HG03039 (cell line): Measurements from ENCODE around the gene INSRR.

Source experiments
- ATAC-seq: cut with Tn5 transposase; IDR thresholded peaks from one replicate; pipeline ENCODE4 v1.9.1; 2021; ENCODE audit warnings: mild to moderate bottlenecking, moderate library complexity; ENCODE audit not compliant: unreplicated experiment

The INSRR gene

DNA sequence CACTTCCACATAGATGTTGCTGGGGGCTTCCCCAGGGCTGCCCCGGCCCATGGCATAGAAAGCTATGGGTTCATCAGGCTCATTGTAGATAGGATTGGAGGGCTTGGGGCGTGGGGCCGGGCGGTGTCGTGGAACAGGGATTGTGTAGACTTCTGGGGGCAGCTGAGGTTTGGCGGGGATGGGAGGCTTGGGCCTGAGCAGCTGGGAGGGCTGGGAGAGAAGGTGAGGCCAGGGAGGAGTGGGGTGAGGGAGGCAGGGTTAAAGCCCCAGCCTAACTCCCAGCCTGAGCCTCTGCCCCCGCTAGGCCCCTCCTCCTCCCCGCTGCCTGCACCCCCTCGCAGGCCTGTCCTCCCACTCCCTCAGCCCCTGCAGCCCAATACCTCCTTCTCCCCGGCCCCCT is 49.6 kb downstream of the INSRR start:
- no peak for ATAC-seq

DNA sequence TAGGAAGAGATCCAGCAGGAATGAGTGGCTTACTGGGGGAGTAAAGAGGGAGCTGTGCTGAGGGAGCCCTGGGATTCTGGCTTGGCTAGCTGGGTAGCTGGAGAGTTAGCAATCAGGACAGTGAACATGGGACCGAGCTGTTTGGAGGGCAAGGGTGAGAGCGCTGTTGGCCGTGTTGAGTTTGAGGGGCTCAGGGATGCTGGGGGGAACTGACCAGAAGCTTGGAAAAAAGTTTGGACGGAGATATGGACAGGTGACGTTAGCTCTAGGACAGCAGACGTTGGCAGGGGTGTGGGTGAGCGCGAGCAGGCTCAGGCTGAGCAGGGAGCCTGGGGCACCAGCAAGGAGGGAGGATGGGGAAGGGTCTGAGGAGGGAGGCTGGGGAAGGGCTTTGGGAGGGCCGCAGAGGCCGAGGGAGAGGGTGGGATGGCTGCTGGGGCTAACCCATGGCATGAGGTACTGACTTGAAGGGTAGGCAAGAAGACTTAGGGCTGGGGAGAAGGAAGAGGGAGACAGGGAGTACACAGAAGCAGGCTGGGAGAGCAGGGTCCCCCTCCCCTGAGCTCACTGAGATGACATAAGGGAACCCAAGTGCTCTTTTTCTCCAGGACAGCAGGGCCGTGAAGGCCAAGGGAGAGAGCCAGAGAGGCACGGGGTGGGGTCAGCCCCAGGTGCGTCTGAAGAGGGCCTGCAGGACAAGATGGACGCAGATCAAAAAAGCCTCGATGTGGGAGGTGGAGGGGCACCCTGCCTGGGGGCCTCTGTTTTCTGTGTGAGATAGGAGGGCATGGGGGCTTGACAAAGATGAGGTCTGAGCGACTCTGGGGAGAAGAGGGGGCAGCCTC is 50.5 kb downstream of the INSRR start:
- ATAC-seq, result no peak

DNA sequence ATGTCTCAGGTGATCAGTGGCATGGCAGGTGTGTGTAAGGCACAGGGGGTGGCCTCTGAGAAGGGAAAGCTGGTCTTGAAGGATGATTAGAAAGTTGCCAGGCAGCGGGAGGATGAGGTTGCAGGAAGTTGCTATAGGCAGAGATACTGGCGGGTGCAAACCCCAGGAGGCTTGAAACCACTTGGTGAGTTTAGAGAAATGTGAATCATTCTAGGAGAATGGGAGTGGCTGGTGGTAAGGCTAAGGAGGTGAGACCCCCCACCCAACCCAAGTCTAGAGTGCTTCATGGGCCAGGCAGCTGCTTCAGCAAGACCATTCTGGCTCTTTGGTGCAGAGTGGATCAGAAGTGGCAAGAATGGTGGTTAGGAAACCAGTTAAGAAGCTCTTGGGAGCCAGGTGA is 51.3 kb downstream of the INSRR start:
- no peak for ATAC-seq

DNA sequence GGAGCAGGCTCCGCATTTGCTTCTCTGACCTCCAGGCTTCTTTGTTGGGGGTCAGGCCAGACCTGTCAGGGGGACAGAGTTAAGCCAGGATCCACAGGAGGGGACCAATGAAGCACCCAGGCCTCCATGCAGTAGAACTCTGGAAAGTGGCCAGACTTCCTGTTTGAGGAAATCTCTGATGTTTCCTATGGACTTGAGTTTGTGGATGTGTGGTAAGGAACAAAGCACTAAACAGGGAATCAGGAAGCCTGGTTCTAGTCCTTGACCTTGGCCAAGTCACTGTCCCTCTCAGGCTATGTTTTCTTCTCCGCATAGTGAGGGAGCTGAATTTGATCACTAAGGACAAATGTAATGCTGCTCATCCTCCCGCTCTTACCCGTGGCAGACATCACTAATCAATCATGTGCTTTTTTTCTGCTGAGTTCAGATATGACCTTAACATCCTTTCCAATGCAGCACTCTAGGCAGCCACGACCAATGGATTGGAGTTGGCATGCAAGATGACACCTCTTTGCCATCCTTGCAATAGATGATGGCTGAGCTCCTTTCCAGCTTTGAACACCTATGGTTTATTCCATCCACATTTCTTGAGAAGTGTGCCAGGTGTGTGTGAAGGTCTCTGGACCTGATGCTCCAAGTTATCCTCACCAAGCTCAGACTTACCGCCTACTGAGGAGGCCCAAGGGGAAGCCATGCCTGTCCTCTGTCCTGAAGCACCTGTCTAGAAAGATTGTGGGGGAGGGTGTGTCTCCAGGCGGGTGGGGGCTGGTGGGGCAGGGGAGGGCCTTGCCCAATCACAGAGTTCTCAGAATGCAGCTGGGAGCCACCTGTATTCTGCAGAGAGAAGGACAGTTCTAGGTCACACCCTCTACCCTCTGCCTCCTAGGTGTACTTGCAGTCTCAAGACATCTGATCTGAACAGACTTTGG is 52.1 kb downstream of the INSRR start:
- ATAC-seq, result no peak

DNA sequence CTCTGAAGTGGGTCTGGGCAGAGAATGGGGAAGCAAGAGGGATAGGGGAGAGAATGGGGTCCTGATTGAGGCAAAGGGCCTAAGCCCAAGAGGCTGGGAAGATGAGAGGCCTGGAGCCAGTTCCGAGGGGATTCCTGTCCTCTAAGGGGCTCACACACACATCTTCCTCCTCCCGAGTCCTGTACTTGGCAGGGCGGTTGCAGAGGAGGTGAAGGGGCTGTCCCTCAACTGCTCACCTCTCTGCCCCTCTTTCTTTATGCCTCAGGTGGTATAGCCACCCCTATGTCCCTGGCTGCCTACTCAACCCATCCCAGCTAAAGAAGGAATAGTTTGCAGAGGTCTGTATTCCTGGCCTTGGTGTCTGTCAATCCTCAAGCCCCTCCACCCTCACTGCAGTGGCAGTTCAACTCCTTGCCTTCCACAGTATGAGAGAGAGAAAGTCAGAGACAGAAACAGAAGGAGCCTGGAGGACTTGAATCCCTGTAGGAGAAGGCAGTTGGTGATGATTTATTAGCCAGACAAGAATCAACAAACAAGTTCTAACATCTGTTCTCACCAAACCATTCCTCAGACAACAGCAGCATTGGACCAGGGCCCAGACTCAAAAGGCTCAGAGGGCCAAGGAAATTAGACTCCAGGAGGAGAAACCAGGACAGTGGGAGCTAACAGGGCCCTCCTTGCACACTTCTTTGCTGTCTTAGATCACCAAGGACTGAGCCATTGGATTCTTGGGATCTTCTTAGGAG is 53.0 kb downstream of the INSRR start:
- ATAC-seq, result no peak

DNA sequence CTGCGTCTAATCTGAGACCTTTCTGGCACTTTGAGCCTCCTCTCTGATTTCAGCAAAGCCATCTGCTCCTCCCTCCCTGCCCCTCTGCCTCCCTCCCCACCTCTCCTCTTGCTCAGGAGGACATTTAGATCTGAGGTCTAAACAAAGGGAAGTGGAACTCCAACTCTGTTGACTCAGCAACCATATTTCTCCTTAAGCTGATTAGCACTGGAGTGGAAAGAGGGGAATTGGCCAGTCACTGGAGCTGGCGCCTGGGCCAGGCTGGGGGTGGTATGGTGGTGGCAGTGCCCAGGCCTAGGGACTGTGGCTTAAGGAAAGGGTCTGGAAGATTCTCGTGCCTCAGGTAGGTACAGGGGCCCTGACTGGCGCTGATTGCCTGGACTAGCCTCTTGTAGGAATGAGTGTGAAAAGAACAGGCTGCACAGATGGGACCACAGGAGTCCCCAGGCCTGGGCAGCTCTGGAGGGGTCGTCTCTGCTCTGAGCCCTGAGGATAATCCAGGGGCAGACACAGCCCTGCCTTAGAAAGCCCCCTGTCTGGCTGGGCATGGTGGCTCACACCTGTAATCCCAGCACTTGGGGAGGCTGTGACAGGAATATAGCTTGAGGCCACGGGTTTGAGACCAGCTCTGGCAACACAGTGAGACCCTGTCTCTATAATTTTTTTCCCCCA is 54.2 kb downstream of the INSRR start:
- ATAC-seq, result no peak

DNA sequence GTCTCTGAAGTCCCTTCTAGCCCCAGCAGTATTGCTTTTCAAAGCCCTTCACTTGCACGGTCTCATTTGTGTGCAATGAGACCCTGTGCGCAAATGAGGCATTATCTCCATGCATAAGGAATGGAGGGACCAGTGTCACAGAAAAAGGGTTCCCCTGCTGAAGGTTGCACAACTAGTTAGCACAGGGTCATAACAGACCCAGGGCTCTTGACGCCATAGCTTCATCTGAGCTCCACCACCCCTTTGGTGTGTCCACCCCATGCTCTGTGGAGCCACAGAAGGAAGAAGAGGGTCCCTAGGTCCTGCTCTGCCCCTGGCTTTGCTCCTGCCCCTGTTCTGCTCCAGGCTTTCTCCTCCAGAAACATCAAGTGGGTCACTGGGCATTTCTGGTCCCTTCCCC is 54.9 kb downstream of the INSRR start:
- no peak for ATAC-seq

DNA sequence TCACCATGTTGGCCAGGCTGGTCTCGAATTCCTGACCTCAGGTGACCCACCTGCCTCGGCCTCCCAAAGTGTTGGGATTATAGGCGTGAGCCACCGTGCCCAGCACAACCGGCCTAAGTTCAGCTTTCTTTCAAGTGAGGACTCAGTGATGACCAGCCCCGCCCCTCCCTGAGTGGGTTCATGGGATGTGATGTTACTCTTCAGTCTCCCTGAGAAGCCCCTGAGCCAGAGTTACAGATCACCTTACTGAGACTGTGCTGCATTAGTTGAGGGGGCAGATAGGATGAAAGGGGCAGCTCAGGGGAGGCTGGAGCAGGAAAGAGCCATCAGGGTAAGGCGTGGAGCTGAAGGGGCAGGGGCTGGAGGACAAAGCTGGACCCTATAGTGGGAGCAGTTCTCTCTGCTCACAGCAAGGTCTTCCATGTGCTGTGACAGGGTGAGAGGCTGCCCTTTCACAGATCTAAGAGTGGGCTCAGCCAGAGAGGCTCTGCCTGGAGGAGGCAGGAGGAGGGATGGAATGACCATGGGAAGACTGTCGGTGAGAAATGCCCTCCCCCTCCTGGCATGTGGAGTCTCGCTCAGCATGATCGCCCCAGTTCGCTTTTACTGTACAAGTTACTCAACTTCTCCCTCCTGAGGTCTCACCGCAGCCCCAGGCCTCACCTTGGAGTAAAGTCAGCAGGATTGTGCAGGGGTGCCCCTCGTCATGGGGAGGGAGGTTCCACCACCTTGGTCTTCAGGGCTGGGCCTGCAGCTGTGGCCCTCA is 55.6 kb downstream of the INSRR start:
- no peak for ATAC-seq

DNA sequence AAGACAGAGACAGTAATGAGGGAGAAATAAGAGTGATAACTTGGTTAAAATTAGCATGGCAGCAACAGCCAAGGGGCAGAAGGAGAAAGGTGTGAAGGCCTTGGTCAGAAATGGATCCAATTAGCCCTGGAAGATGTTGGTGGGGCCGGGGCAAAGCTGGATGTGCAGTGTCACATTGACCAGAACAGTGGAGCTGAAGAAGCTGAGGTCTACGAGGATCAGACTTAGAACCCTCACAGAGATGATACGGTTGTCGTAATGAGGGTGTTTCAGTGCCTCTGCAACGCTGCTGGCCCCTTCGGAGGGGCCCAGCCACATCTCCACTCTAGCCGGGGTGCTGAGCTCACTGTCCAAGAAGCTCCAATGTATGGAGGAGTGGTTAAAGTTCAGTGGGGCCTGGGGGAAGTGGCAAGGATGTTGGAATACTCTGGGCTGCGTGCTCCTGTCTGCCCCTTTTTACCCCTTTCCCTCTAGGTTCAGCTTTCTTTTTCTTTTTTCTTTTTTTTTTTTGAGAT is 56.4 kb downstream of the INSRR start:
- no peak for ATAC-seq

DNA sequence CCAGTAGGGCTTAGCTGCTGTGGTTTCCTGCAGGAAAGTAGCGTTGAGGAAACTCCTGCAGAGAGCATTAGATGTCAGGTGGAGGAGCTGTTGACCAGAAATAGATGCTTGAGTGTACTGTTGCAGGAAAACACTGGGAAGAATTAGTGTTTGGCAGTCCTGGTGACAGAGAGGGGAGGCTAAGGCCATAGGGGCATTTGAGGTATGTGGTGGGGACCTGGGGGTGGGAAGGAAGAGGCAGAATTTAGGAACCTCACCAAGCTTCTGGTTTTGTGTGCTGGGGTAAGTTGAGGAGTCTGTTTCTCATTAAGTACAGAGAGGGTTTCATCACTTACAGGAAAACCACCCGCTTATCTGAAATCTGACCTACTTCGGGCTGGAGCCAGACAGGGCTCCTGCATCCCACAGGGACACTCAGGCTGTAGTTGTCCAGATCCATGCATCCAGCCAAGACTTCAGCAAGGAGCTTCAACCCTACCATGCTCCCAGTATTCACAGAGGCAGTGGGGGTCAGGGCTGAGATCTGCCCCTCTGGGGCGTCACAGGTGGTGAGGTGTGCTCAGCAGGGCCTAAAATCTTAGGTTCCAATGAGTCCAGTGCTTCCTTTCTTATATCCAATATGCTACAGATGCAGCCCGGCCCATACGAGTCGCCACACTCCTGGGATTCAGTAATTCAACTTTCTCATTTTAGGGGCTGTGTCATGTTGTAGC is 57.4 kb downstream of the INSRR start:
- no peak for ATAC-seq

DNA sequence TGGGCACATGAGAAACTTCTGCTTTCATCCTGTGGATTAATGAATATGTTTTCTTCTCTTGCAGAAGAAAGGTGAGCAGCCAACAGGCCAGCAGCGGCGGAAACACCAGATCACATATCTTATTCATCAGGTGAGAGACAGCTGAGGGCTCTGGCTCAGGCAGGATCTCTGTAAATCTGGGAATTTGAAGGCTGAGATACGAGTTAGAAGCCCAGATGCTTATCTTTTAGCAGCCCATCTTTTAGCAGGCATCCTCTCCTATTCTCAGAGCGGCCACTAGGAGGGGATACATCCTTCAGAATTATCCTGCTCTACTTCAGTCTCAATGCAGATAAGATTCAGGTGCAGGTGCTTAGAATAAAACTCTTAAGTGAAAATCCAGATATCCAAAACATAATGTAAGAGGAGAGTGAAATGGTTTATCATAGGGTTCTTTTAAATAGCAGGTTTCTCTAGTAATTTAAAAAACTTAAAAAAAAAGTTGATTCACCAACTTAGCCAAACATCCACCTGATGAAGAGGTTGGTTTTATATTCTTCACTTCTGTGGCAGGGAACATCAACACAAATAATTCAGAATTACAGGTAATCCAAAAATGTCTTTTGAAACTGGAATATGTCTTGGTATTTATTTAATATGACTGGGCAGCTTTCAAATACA is 61.6 kb downstream of the INSRR start:
- ATAC-seq, result no peak

DNA sequence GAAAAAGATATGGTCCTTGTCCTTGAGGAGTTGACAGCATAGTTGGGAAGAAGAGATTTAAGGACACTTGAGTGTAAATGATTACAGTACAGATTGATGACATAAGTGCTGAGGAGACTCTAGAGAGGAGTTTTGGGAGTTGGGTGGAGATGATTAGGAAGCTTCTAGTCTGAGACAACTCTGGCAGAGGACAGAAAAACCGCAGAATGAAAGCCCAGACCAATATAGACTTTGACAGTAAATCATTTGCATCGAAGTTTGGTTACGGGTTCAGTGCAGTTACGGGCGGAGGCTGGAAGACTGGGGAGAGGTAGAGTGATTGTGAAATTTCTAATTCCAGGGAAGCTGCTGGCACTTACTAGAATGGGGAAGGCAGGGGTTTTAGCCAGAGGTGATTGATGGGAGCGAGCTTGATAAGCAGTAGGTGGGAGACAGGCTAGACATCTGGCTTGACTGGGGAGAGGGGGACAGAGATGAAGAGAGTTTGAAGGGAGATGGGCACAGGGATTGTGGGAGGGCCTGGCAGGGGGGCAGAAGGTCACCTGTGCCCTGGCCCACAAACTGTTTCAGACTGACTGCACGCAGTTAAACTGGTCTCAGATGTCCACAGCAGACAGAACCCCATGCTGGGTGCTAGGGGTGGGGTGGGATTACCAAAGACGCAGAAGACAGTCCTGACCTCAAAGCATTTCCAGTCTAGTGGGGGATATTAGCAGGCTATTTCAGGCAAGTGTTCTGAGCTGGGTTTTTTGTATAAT is 62.4 kb downstream of the INSRR start:
- ATAC-seq, result no peak

DNA sequence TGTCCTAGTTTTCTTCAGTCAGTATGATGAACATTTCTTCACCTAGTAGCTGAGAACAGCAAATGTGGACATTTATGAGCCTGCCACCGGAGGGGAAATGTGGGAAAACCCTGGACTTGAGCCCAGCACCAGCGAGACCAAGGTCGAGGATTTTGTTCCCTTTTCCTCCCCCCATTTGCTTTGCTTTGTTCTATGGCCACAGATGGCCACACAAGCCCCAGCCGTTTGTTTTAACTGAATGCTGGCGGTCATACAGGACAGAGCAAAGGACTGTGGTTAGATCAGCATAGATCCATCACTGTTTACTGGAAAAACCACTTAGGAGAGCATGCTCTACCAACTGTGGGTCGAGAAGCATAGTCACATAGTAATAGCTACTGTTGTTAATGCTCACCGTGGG is 63.1 kb downstream of the INSRR start:
- ATAC-seq, result no peak

DNA sequence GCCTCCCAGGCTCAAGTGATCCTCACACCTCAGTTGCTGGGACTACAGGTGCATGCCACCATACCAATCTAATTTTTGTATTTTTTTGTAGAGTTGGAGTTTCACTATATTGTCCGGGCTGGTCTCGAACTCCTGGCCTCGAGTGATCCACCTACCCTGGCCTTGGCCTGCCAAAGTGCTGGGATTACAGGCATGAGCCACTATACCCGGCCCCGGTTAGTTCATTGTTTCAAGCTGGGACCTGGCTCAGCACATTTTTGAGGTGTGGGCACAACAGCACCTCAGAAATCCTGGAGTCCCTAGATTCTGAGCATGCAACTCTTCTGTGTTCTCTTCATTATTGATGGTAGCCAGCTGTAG is 63.6 kb downstream of the INSRR start:
- no peak for ATAC-seq

DNA sequence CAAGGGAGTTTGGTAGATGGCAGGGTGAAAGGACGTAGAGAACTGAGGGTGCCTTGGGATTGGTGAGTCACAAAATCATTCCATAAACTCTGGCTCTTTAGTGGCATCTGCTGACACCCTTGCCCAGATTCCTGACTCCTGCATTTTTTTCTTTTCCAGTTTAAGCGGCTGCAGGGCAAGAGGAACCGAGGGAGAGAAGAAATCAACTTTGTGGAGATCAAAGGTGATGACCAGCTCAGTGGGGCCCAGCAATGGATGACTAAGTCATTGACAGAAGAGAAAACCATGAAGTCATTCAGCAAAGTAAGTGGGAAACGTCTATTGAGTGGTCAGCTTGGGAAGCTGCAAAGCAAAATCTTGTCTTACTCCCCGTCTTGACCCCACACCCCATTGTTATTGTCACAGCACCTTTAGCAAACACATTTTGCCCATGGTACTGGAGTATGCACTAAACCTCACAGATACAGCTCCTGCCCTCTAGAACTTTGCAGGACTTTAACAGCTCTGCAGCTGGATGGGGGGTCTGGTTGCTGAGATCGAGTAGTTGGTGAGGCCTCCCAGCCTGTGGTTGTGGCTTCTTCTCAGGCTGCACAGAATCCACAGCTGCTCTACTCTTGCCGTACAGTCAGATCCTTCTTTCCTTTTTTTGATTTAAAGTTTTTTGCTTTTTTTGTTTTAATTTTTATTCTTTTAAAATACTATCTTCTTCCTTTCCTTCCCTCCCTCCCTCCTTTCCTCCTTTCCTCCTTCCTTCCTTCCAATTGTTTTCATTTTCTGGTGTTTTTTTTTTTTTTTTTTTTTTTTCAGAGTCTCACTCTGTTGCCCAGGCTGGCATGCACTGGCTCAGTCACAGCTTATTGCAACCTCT is 64.2 kb downstream of the INSRR start:
- ATAC-seq, result no peak
